ENCODE measurements around the gene KDSR. TPM values are rescaled to one million over a fixed set of nuclear protein-coding genes. Genes with fewer than 3 reads are reported as not detected.

The KDSR gene
- polyA plus RNA-seq, 1 donor, result 35.6 TPM

- H3K9me3 ChIP-seq (ENCODE audit: control insufficient read depth, low read depth, low read length), result no peaks in the 10 kb centered on the region
- no peak overlapping the region for H3K27ac ChIP-seq (ENCODE audit: low read length)
- no peak overlapping the region for H3K4me3 ChIP-seq (ENCODE audit: low read length)
- no peak for DNase-seq
- H3K4me1 ChIP-seq (ENCODE audit: control insufficient read depth, insufficient read depth, low read length), result peaks cover 6% of the 10 kb centered on the region
- no peaks in the 10 kb centered on the region for H3K36me3 ChIP-seq (ENCODE audit: control insufficient read depth, insufficient read depth, low read length)
- no peaks in the 10 kb centered on the region for H3K27me3 ChIP-seq (ENCODE audit: control insufficient read depth, insufficient read depth, low read length)
Observed at GRCh38 chr18:63315876-63316275, 51.1 kb downstream of the KDSR start.

GRCh38 chr18:63315131-63315662, 51.8 kb downstream of the KDSR start:
- Histone ChIP-seq H3K4me1 (ENCODE audit: control insufficient read depth, insufficient read depth, low read length) (peaks cover 4% of the 10 kb centered on the region), H3K9me3 (ENCODE audit: control insufficient read depth, low read depth, low read length) (no peaks in the 10 kb centered on the region), H3K27ac (ENCODE audit: low read length) (no peak overlapping the region), H3K36me3 (ENCODE audit: control insufficient read depth, insufficient read depth, low read length) (no peaks in the 10 kb centered on the region), H3K4me3 (ENCODE audit: low read length) (no peak overlapping the region), H3K27me3 (ENCODE audit: control insufficient read depth, insufficient read depth, low read length) (no peaks in the 10 kb centered on the region)
- WGBS (ENCODE audit: insufficient coverage, low lambda C conversion rate), result no CpG with 5 or more reads among the region's 3 CpGs
- DNase-seq, result no peak

GRCh38 chr18:63314062-63314790, 52.8 kb downstream of the KDSR start:
- Histone ChIP-seq H3K27ac (ENCODE audit: low read length) (no peak overlapping the region), H3K27me3 (ENCODE audit: control insufficient read depth, insufficient read depth, low read length) (no peaks in the 10 kb centered on the region), H3K4me3 (ENCODE audit: low read length) (no peak overlapping the region), H3K9me3 (ENCODE audit: control insufficient read depth, low read depth, low read length) (no peaks in the 10 kb centered on the region), H3K36me3 (ENCODE audit: control insufficient read depth, insufficient read depth, low read length) (no peaks in the 10 kb centered on the region), H3K4me1 (ENCODE audit: control insufficient read depth, insufficient read depth, low read length) (peaks cover 4% of the 10 kb centered on the region)
- DNase-seq, result no peak
- WGBS (ENCODE audit: insufficient coverage, low lambda C conversion rate), result 100% methylated on average over 1 of the region's 4 CpGs

- WGBS (ENCODE audit: insufficient coverage, low lambda C conversion rate), result 90% methylated on average over 5 of the region's 5 CpGs
- no peaks in the 10 kb centered on the region for H3K9me3 ChIP-seq (ENCODE audit: control insufficient read depth, low read depth, low read length)
- no peaks in the 10 kb centered on the region for H3K27me3 ChIP-seq (ENCODE audit: control insufficient read depth, insufficient read depth, low read length)
- H3K27ac ChIP-seq (ENCODE audit: low read length), result no peak overlapping the region
- peaks cover 4% of the 10 kb centered on the region for H3K4me1 ChIP-seq (ENCODE audit: control insufficient read depth, insufficient read depth, low read length)
- H3K36me3 ChIP-seq (ENCODE audit: control insufficient read depth, insufficient read depth, low read length), result no peaks in the 10 kb centered on the region
- no peak for DNase-seq
- no peak overlapping the region for H3K4me3 ChIP-seq (ENCODE audit: low read length)
Observed at GRCh38 chr18:63313396-63313917, 53.5 kb downstream of the KDSR start.

- DNase-seq, result no peak
- H3K36me3 ChIP-seq (ENCODE audit: control insufficient read depth, insufficient read depth, low read length), result no peaks in the 10 kb centered on the region
- H3K9me3 ChIP-seq (ENCODE audit: control insufficient read depth, low read depth, low read length), result no peaks in the 10 kb centered on the region
- H3K4me1 ChIP-seq (ENCODE audit: control insufficient read depth, insufficient read depth, low read length), result peaks cover 4% of the 10 kb centered on the region
- no peaks in the 10 kb centered on the region for H3K27me3 ChIP-seq (ENCODE audit: control insufficient read depth, insufficient read depth, low read length)
- H3K4me3 ChIP-seq (ENCODE audit: low read length), result no peak overlapping the region
- H3K27ac ChIP-seq (ENCODE audit: low read length), result no peak overlapping the region
- WGBS (ENCODE audit: insufficient coverage, low lambda C conversion rate), result 67% methylated on average over 2 of the region's 5 CpGs
Observed at GRCh38 chr18:63312737-63313395, 54.1 kb downstream of the KDSR start.

GRCh38 chr18:63312019-63312409, 55.0 kb downstream of the KDSR start:
- DNase-seq, result no peak
- no CpG with 5 or more reads among the region's 3 CpGs for WGBS (ENCODE audit: insufficient coverage, low lambda C conversion rate)
- H3K4me1 ChIP-seq (ENCODE audit: control insufficient read depth, insufficient read depth, low read length), result peaks cover 4% of the 10 kb centered on the region
- no peak overlapping the region for H3K27ac ChIP-seq (ENCODE audit: low read length)
- no peak overlapping the region for H3K4me3 ChIP-seq (ENCODE audit: low read length)
- H3K36me3 ChIP-seq (ENCODE audit: control insufficient read depth, insufficient read depth, low read length), result no peaks in the 10 kb centered on the region
- no peaks in the 10 kb centered on the region for H3K9me3 ChIP-seq (ENCODE audit: control insufficient read depth, low read depth, low read length)
- no peaks in the 10 kb centered on the region for H3K27me3 ChIP-seq (ENCODE audit: control insufficient read depth, insufficient read depth, low read length)

GRCh38 chr18:63311118-63312018, 55.6 kb downstream of the KDSR start:
- H3K36me3 ChIP-seq (ENCODE audit: control insufficient read depth, insufficient read depth, low read length), result no peaks in the 10 kb centered on the region
- H3K4me1 ChIP-seq (ENCODE audit: control insufficient read depth, insufficient read depth, low read length), result peaks cover 4% of the 10 kb centered on the region
- H3K27me3 ChIP-seq (ENCODE audit: control insufficient read depth, insufficient read depth, low read length), result no peaks in the 10 kb centered on the region
- no CpG with 5 or more reads among the region's 8 CpGs for WGBS (ENCODE audit: insufficient coverage, low lambda C conversion rate)
- H3K27ac ChIP-seq (ENCODE audit: low read length), result no peak overlapping the region
- no peak overlapping the region for H3K4me3 ChIP-seq (ENCODE audit: low read length)
- H3K9me3 ChIP-seq (ENCODE audit: control insufficient read depth, low read depth, low read length), result no peaks in the 10 kb centered on the region
- no peak for DNase-seq

GRCh38 chr18:63309422-63309821, 57.6 kb downstream of the KDSR start:
- Histone ChIP-seq H3K4me3 (ENCODE audit: low read length) (no peak overlapping the region), H3K9me3 (ENCODE audit: control insufficient read depth, low read depth, low read length) (no peaks in the 10 kb centered on the region), H3K4me1 (ENCODE audit: control insufficient read depth, insufficient read depth, low read length) (peaks cover 4% of the 10 kb centered on the region), H3K27me3 (ENCODE audit: control insufficient read depth, insufficient read depth, low read length) (no peaks in the 10 kb centered on the region), H3K36me3 (ENCODE audit: control insufficient read depth, insufficient read depth, low read length) (no peaks in the 10 kb centered on the region), H3K27ac (ENCODE audit: low read length) (no peak overlapping the region)
- DNase-seq, result no peak
- WGBS (ENCODE audit: insufficient coverage, low lambda C conversion rate), result 80% methylated on average over 1 of the region's 5 CpGs

- no peaks in the 10 kb centered on the region for H3K9me3 ChIP-seq (ENCODE audit: control insufficient read depth, low read depth, low read length)
- no CpG with 5 or more reads among the region's 2 CpGs for WGBS (ENCODE audit: insufficient coverage, low lambda C conversion rate)
- H3K4me1 ChIP-seq (ENCODE audit: control insufficient read depth, insufficient read depth, low read length), result peaks cover 2% of the 10 kb centered on the region
- no peaks in the 10 kb centered on the region for H3K27me3 ChIP-seq (ENCODE audit: control insufficient read depth, insufficient read depth, low read length)
- H3K36me3 ChIP-seq (ENCODE audit: control insufficient read depth, insufficient read depth, low read length), result no peaks in the 10 kb centered on the region
- H3K27ac ChIP-seq (ENCODE audit: low read length), result no peak overlapping the region
- no peak for DNase-seq
- no peak overlapping the region for H3K4me3 ChIP-seq (ENCODE audit: low read length)
Observed at GRCh38 chr18:63307551-63308200, 59.3 kb downstream of the KDSR start.
